HG02610 (cell line): Measurements from ENCODE around the gene ZMYND15.
A peak's percentile ranks its signal among the peaks of the same experiment; 100 is the strongest.
"Not testable (repeated sequence)": the region's sequence is repeated elsewhere in the genome, so short reads cannot be mapped to it uniquely, and the experiment has no call there.

Source experiments
- ATAC-seq: cut with Tn5 transposase; IDR thresholded peaks from one replicate; pipeline ENCODE4 v1.9.1; 2021; ENCODE audit warnings: mild to moderate bottlenecking, moderate library complexity; ENCODE audit not compliant: unreplicated experiment

ZMYND15 gene

DNA sequence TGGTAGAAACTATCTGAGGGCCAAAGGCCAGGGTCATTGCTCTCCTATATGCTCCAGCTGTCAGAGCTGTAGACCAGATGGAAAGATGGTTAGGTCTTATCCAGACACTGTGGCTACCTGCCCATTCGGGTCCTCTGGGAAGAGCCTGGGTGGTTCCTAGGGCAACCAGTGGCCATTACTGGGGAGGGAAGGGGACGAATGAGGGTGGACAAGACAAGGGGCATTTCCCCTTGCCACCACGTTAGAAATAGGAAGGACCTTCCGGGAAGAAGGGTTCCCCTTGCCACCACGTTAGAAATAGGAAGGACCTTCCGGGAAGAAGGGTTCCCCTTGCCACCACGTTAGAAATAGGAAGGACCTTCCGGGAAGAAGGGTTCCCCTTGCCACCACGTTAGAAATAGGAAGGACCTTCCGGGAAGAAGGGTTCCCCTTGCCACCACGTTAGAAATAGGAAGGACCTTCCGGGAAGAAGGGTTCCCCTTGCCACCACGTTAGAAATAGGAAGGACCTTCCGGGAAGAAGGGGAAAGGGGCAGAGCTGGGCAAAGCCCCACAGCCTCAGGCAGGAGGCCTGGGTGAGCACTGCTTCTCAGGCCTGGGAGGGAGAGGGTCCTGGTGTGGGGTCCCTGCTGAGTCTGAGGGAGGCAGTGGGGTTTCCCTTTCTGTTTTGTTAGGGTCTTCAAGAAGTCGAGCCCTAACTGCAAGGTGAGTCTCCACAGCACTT is 25.1 kb upstream of the ZMYND15 start:
- not testable (repeated sequence) for ATAC-seq

GRCh38 chr17:4715063-4715744 is 24.4 kb upstream of the ZMYND15 start:
- no peak for ATAC-seq

GRCh38 chr17:4716081-4716480 is 23.6 kb upstream of the ZMYND15 start:
- no peak for ATAC-seq

GRCh38 chr17:4717791-4718190 is 21.8 kb upstream of the ZMYND15 start:
- no peak for ATAC-seq

DNA sequence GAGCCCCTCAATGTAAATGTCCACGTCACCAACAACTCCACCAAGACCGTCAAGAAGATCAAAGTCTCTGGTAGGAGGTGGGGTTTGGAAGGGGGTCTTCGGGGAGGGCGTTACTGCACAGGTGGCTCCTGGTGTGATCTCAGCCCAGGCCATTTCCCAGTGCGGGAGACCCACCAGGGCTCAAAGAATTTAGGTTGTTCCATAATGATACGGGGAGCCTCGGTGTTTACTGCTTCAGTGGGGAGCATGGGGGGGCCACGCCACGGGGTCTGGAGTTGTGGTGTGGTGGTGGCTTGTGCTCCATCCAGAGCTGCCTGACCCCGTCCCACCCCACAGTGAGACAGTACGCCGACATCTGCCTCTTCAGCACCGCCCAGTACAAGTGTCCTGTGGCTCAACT is 21.4 kb upstream of the ZMYND15 start:
- no peak for ATAC-seq

DNA sequence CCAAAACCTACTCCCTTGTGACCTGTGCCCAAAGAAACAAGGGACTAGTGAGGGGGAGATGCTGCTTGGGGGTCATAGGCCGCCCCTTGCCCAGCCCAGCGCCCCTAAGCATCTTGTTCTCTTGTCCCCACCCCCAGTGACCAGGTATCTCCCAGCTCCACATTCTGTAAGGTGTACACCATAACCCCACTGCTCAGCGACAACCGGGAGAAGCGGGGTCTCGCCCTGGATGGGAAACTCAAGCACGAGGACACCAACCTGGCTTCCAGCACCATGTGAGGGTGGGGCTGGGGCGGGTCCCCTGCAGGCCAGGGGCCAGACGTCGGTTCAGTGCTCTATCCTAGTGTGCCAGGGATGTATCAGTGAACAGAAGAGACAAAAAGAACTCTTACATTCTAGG is 20.5 kb upstream of the ZMYND15 start:
- no peak for ATAC-seq

- ATAC-seq: no peak
Measured at GRCh38 chr17:4719684-4720221, 19.9 kb upstream of the ZMYND15 start.

GRCh38 chr17:4720787-4721186 is 18.8 kb upstream of the ZMYND15 start:
- no peak for ATAC-seq

- no peak for ATAC-seq
Measured at GRCh38 chr17:4721203-4722135, 18.2 kb upstream of the ZMYND15 start.

DNA sequence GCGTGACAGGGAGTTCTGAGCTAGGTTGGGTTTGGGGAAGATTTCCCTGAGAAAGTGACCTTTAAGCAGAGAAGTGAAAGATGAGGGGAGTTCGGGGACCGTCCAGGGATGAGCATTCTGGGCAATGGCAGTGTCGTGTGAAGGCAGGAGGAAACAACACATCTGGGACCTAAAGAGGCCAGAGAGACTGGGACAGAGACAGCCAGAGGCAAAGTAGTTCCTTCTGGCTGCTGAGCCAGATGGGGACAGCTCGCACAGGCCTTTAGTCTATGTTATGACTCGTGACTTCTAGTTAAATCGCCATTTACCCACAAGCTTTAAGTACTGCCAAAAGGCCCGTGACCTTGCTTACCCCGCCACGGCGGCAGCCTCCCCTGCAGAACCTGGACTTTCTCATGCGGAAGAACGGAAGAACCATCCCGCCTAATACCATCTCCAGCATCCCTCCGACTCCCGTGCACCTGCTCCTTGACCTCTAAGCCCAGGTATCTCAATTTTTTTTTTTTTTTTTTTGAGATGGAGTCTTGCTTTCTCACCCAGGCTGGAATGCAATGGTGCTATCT is 16.9 kb upstream of the ZMYND15 start:
- no peak for ATAC-seq

GRCh38 chr17:4724650-4725049 is 15.0 kb upstream of the ZMYND15 start:
- no peak for ATAC-seq

DNA sequence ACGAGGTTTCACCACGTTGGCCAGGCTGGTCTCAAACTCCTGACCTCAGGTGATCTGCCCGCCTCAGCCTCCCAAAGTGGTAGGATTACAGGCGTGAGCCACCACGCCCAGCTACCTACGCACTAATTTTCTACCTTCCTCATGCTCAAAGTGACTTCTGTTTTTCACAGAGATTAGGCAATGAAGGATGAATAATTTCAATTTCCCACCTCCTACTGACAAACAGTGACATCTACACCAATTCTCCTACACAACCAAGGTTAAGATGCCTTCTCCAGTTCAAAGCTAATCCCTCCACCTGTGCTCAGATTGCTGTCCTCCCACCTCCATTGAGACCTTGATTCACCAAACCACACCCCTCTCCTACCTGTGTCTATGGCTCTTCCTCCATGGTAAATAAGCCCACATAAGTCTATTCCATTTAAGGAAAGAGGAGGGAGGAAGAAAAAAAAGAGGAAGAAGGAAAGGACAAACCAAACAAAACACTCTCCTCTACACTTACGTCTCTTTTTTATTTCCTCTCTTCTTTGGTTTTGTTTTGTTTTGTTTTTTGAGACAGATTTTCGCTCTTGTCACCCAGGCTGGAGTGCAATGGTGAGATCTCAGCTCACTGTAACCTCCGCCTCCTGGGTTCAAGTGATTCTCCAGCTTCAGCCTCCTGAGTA is 13.9 kb upstream of the ZMYND15 start:
- no peak for ATAC-seq

GRCh38 chr17:4728124-4728523 is 11.5 kb upstream of the ZMYND15 start:
- ATAC-seq: no peak

GRCh38 chr17:4733073-4733531 is 6.5 kb upstream of the ZMYND15 start:
- peak; percentile 50 for ATAC-seq

DNA sequence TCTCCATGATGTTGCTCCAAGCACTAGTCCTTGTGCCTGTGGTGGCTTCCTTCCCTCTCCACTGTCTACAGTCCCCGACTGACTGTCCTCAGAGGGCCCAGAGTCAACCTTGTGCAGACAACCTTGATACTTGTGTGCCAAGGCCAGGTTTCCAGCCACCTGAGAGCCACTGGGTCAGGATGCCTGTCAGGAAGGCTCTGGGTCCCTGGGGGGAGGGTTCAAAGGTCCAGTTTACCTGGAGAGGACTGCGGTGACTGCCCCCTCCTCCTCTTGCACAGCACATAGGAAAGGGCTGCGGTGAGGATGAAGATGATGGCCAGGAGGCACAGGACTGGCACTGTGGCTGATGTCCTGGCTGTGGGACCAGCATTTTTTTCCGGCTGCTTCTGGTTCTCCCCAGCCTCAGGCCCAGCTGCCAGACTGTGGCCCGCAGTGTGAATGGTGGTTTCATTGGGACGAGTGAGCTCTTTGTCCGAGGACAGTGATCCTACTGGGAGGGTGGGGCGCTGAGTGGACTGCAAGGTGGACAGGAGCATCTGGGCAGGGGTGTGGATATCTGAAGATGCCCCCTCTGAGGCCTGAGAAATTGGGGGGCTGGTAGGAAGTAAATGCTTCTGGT is 4.7 kb upstream of the ZMYND15 start:
- no peak for ATAC-seq

DNA sequence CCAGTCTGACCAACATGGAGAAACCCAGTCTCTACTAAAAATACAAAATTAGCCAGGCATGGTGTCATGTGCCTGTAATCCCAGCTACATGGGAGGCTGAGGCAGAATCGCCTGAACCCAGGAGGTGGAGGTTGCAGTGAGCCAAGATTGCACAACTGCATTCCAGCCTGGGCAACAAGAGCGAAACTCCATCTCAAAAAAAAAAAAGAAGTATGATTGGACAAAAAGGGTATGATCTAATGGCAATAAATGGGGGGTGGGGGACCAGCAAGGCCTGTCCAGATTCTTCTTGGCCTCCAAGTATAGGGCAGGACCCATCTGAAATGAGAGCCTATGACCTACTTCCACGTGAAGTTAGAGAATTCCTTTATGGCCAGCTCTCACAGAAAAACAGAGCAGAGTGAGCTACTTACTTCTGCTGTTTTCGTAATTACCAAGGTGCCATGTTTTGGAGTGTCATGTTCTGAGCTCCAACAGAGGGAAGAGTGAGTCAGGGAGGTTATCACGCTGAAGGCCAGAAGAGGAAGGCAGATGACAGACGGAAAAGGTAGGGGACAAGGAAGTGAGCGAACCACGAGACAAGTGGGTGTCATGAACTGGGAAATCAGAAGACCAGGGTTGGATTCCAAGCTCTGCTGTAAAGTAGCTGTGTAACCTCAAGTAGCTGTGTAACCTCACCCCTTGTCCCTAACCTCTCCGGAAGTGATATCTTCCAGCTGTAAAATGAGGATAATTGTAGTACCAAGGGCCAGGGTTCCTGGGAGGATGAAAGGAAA is 3.6 kb upstream of the ZMYND15 start:
- no peak for ATAC-seq

DNA sequence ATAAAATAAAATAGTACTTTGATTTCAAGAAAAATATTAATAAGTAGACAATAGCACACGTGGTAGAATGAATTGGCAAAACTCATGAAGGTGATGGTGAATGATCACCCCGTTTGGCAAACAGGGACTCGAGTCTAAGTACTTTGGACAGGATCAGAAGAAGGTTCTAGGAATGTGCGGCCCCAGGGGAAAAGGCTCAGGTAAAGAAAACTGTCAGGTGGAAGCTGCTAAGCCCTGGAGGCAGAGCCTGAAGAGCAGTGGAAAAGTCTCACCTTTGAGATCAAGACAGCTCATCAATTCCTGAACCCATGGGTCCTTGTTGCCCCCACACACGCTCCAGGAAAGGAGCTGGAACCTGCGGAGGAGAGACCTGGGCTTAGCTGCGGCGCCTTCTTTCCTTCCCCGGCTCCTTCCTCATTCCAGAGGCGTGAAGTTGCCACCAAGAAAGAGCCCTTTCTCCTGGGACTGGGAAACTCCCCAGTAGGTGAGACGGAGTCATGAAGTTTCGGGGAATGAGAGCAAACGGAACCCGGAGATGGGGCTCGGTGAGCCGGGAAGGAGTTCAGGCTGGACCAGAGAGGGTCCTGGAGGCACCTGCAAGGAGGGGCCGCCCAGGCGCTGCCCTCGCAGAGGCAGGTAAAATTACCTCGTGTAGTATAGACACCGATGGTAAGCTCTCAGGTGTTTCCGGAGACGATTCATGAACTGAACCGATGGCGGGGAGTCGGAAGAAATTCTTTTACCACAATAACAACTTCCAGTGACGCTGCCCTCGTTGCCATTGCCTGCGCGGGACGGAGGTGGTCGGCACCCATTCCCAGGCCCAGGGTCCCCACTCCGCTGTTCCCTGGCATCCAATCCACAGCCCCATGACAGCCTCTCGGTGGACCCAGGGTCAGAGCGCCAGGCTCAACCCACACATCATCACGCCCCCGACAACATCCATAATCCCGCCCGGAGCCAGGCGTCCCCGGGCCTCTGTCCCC is 1.2 kb upstream of the ZMYND15 start:
- ATAC-seq: no peak

DNA sequence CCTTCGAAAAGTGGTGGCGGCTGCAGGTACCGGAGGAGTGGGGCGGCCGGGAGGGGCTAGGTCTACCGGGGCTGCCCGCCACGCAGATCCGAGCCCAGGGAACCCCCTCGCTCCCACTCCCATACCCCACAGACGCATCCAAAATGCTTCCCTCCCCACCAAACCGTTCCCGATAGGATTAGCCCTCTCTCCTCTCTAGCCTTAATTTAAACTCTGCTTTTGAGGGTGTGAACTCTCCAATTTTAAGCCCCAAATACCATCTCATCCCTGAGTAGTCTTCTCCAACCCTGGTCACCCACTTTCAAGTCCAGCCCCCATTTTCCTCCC is 355 bp downstream of the ZMYND15 start:
- ATAC-seq: no peak
